Retina (tissue), 1 donor: ENCODE measurements around the gene POTEF.
"Not testable (repeated sequence)": the region's sequence is repeated elsewhere in the genome, so short reads cannot be mapped to it uniquely, and the experiment has no call there.

Experiments used
- DNase-seq: peaks from one replicate; pipeline ENCODE4 v3.0.0-alpha.2; 2016

The POTEF gene

GRCh38 chr2:130102597-130103363 lies 26.2 kb downstream of the POTEF start:
- peak; percentile 10 for DNase-seq

GRCh38 chr2:130062645-130063044 lies 66.4 kb downstream of the POTEF start:
- DNase-seq, result not testable (repeated sequence)

GRCh38 chr2:130059982-130060381 lies 69.0 kb downstream of the POTEF start:
- not testable (repeated sequence) for DNase-seq

- not testable (repeated sequence) for DNase-seq
Measured at GRCh38 chr2:130056336-130056735, 72.7 kb downstream of the POTEF start.

GRCh38 chr2:130053217-130053911 lies 75.7 kb downstream of the POTEF start:
- not testable (repeated sequence) for DNase-seq

GRCh38 chr2:130052376-130052775 lies 76.6 kb downstream of the POTEF start:
- not testable (repeated sequence) for DNase-seq

GRCh38 chr2:130048422-130048821 lies 80.6 kb downstream of the POTEF start:
- not testable (repeated sequence) for DNase-seq

- not testable (repeated sequence) for DNase-seq
Measured at GRCh38 chr2:130038265-130038603, 90.8 kb downstream of the POTEF start.

- DNase-seq, result not testable (repeated sequence)
Measured at GRCh38 chr2:130025931-130026330, 103.1 kb downstream of the POTEF start.
